Peyer's patch (tissue), 4 donors: ENCODE data around the gene SRM.

Experiments
- CTCF ChIP-seq, 6 experiments: fragments of 450-650 bp in 4 of 6; fragments of 200-600 bp in 2 of 6; sonication (generic) in 1 of 6; IDR thresholded peaks; one replicate each; pipeline ENCODE4 v1.5.1; 2017 to 2019; ENCODE audit warnings: antibody characterized with exemption in 6 of 6, mild to moderate bottlenecking in 3 of 6, moderate library complexity in 1 of 6
- POLR2A ChIP-seq, 2 donors: fragments of 450-650 bp; IDR thresholded peaks; one replicate each; pipeline ENCODE4 v1.5.1; 2017; ENCODE audit warnings: antibody characterized with exemption in 2 of 2, mild to moderate bottlenecking in 2 of 2, moderate library complexity in 2 of 2

- peak; percentile 51 to 88 (median 70) for TF ChIP-seq CTCF (IDR thresholded peaks at IDR 0.05)
- peak in 1 of 2 donors; percentile 53 for TF ChIP-seq POLR2A (IDR thresholded peaks at IDR 0.05)
Measured at GRCh38 chr1:11059968-11060830, at the start of gene SRM.
